HG02588 (cell line): ENCODE data around the gene TRMT10A.
"Not testable (repeated sequence)": the region's sequence is repeated elsewhere in the genome, so short reads cannot be mapped to it uniquely, and the experiment has no call there.

Experiments
- ATAC-seq: cut with Tn5 transposase; IDR thresholded peaks from one replicate; pipeline ENCODE4 v1.9.1; 2021; ENCODE audit warnings: mild to moderate bottlenecking, moderate library complexity; ENCODE audit not compliant: unreplicated experiment

TRMT10A gene

DNA sequence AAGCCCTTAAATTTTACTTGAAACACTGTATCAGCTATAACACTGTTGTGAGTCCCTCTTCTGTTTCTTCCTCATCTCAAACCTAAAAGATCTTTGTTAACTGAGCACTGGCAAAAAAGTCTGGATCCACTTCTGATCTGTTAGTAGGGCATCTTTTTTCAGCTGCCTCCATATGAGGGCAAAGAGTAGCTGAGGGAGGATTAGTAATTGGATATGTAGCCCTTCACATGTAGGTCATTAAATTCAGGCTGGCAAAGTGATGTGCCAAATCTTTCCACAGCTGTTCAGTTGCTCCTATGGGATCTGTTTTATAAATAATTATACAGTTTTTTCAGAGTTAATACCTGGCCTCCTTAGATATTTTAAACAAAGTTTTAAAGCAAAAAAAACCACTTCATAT is 1.1 kb upstream of the TRMT10A start:
- ATAC-seq = no peak

GRCh38 chr4:99552872-99553271 is 11.0 kb downstream of the TRMT10A start:
- no peak for ATAC-seq

DNA sequence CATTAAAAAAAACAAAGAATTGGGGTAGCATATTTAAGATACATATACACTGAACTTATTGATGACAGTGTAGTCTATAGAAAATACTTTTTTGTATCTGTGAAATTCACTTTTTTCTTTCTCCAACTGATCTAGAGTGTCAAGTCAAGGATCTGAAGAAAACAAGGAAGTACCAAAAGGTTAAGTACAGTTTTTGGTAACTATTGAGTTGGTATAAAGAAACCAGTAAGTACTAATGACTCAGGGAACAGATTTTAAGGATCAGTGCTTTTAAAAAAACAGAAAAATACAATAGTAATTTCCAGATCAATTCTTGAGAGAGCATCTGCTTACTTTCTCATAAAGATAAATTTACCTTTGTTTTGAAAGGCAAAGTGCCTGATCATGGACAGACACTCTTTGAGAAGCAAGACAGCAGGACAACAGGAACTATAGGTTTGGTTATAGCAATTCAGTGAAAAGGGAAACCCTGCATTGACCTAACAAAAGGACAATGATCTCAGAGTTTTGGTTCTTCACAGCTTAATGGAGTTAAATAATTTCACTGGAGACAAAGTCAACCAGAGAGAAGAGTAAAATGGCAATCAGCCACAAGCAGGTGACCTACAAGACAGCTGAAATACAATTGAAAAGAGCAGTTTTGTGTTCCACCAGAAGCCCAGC is 23.4 kb downstream of the TRMT10A start:
- no peak for ATAC-seq

- ATAC-seq = no peak
Measured at GRCh38 chr4:99537674-99538073, 26.2 kb downstream of the TRMT10A start.

DNA sequence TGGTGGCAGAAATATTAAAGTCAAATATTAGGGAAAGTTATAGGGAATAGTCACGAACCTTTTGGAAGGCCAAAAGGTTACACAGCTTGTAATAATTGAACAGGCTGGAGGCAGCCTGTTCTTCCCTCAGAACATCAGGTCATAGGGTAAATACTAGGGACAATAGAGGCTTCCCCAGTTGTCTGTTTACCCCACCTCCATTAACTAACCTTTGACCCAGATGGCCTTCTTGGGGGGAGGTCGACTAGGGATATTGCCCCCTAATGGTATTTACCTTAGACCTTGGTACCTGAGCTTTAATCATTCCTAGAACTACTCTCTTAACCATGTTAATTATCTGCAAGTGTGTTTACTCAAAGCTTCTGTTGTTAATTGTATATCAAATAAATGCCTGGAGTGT is 27.0 kb downstream of the TRMT10A start:
- no peak for ATAC-seq

- ATAC-seq = no peak
Measured at GRCh38 chr4:99536271-99536670, 27.6 kb downstream of the TRMT10A start.

GRCh38 chr4:99534699-99535098 is 29.1 kb downstream of the TRMT10A start:
- not testable (repeated sequence) for ATAC-seq

DNA sequence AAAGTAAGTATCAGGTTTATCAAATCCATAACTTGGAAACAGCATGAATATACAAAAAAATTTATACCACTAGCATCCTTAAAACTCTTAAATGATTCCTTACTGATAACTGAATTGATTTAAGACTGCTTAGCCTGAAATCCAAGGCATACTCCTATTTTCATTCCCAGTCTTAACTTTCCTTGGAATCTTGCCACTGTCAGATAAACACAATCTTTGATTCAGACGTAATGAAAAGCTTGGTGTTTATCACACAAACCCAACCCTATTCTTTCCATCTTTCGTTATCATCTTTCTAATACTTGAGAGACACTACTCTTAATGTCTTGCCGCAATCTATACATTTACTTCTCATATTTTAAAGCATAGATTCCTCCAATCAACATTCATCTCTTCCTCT is 33.9 kb downstream of the TRMT10A start:
- ATAC-seq = no peak

- no peak for ATAC-seq
Measured at GRCh38 chr4:99529228-99529627, 34.6 kb downstream of the TRMT10A start.

- ATAC-seq = no peak
Measured at GRCh38 chr4:99518601-99519295, 45.1 kb downstream of the TRMT10A start.

- no peak for ATAC-seq
Measured at GRCh38 chr4:99510721-99511120, 53.1 kb downstream of the TRMT10A start, which contains the start of gene C4orf17. Gene C4orf17, plus strand, starts transcription at chr4:99511021. Its CDS starts 2,061 bp downstream, at chr4:99513082.

DNA sequence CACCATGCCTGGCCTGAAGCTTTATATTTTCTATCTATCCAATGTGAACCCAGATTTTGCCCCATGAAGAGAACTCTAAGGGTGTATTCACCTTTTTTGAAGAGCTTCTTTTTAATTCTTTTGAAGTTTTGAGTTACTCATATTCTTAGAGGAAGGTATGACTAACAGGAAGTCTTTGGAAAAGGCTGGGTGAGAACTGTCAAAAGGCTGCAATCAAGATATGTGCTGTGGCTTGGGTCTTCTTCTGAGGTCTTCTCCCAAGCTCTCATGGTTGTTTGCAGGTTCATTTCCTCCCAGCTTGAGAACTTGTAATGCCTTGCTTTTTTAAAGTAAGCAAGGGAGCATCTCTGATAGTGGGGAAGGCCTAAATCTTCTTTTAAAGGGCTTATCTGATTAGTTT is 56.1 kb downstream of the TRMT10A start:
- ATAC-seq = no peak

- ATAC-seq = no peak
Measured at GRCh38 chr4:99507349-99507748, 56.5 kb downstream of the TRMT10A start.

DNA sequence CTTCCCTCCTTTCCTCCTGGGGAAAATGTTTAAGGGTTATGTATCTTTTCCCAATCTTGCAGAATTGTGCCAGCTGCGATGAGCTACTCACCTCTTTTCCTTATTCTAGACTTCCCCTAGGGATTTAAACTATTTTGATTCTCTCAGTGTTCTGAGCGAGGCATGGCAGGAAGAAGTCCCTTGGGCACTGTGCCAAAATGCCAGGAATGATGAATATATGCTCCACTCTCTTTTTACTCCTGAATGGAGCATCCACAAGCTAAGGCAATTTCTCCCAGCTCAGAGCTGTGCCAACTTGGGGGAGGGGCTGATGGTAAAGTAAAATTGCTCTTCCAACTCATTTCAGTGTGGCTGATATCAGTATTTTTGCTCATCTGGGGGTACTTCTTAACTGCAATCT is 57.1 kb downstream of the TRMT10A start:
- no peak for ATAC-seq

- ATAC-seq = no peak
Measured at GRCh38 chr4:99504804-99505502, 58.9 kb downstream of the TRMT10A start.
